CD14-positive monocyte (primary cell): Measurements from ENCODE around the gene PITPNC1. TPM values are rescaled to one million over a fixed set of nuclear protein-coding genes. Genes with fewer than 3 reads are reported as not detected.

ENCODE experiments used
- DNase-seq, 3 donors: peaks; one replicate each; pipeline ENCODE4 v3.0.0-alpha.2; 2011 to 2022
- H2AFZ ChIP-seq: 2 replicates; pipeline ENCODE4 v1.6.0; 2012; ENCODE audit warnings: mild to moderate bottlenecking, low read depth, low read length, inconsistent platforms; ENCODE audit not compliant: insufficient read depth, poor library complexity, severe bottlenecking
- H3K27ac ChIP-seq, 2 donors: 1 replicate in 1 of 2; 2 replicates in 1 of 2; pipeline ENCODE4 v1.5.1; 2012 to 2013; ENCODE audit warnings: low read length in 2 of 2, control low read depth in 1 of 2, inconsistent platforms in 1 of 2, low read depth in 1 of 2, mild to moderate bottlenecking in 1 of 2
- H3K27me3 ChIP-seq, 2 donors: one replicate each; pipeline versions ENCODE4 v1.6.0 to v1.6.1; 2011 to 2013; ENCODE audit warnings: low read length in 2 of 2; ENCODE audit not compliant: control insufficient read depth in 2 of 2, insufficient read depth in 2 of 2
- H3K36me3 ChIP-seq, 2 donors: replicated peaks in 1 of 2; 1 replicate in 1 of 2; 2 replicates in 1 of 2; pipeline versions ENCODE4 v1.5.1 to v1.6.1; 2012 to 2013; ENCODE audit warnings: low read length in 2 of 2, control low read depth in 1 of 2, inconsistent platforms in 1 of 2, mild to moderate bottlenecking in 1 of 2; ENCODE audit not compliant: insufficient read depth in 2 of 2, control insufficient read depth in 1 of 2
- H3K4me1 ChIP-seq, 2 donors: 1 replicate in 1 of 2; 2 replicates in 1 of 2; pipeline versions ENCODE4 v1.5.1 to v1.6.1; 2012 to 2013; ENCODE audit warnings: low read length in 2 of 2, control low read depth in 1 of 2, inconsistent platforms in 1 of 2, mild to moderate bottlenecking in 1 of 2, moderate library complexity in 1 of 2; ENCODE audit not compliant: insufficient read depth in 2 of 2, control insufficient read depth in 1 of 2
- H3K4me2 ChIP-seq: replicated peaks from 2 replicates; pipeline ENCODE3; 2012; ENCODE audit warnings: low read length, moderate library complexity, mild to moderate bottlenecking; ENCODE audit not compliant: poor library complexity, severe bottlenecking; ENCODE audit errors: extremely low read depth
- H3K4me3 ChIP-seq, 3 experiments: fragments of 200-600 bp in 1 of 3; sonication (generic) in 1 of 3; replicated peaks in 1 of 3; 1 replicate in 2 of 3; 2 replicates in 1 of 3; pipeline ENCODE4 v1.5.1; 2011 to 2013; ENCODE audit warnings: low read length in 3 of 3, mild to moderate bottlenecking in 3 of 3, control low read depth in 2 of 3, low read depth in 2 of 3, inconsistent platforms in 1 of 3, moderate library complexity in 1 of 3
- H3K79me2 ChIP-seq: 2 replicates; pipeline ENCODE4 v1.6.0; 2012; ENCODE audit warnings: mild to moderate bottlenecking, control low read depth, inconsistent platforms, low read length, moderate library complexity; ENCODE audit not compliant: insufficient read depth
- H3K9ac ChIP-seq: 2 replicates; pipeline ENCODE4 v1.6.0; 2017; ENCODE audit warnings: low read length, mild to moderate bottlenecking; ENCODE audit not compliant: insufficient read depth, poor library complexity, severe bottlenecking
- H3K9me3 ChIP-seq, 2 donors: replicated peaks in 1 of 2; 1 replicate in 1 of 2; 2 replicates in 1 of 2; pipeline versions ENCODE4 v1.5.1 to v1.6.1; 2012 to 2013; ENCODE audit warnings: low read length in 2 of 2, control low read depth in 1 of 2; ENCODE audit not compliant: control insufficient read depth in 1 of 2, insufficient read depth in 1 of 2
- H4K20me1 ChIP-seq: 2 replicates; pipeline ENCODE4 v1.6.0; 2012; ENCODE audit warnings: mild to moderate bottlenecking, low read length, control low read depth, moderate library complexity; ENCODE audit not compliant: insufficient read depth
- H3K27ac Mint-ChIP-seq, 7 donors: one replicate each; pipeline ENCODE4 v1.8.0; 2020; ENCODE audit warnings: mild to moderate bottlenecking in 7 of 7, mixed read lengths in 7 of 7, moderate library complexity in 6 of 7, inconsistent platforms in 2 of 7
- H3K27me3 Mint-ChIP-seq, 3 donors: one replicate each; pipeline ENCODE4 v1.8.0; 2021 to 2022; ENCODE audit warnings: low read depth in 3 of 3, mild to moderate bottlenecking in 3 of 3, mixed read lengths in 3 of 3, moderate library complexity in 3 of 3, inconsistent platforms in 1 of 3
- H3K36me3 Mint-ChIP-seq, 2 donors: one replicate each; pipeline ENCODE4 v1.8.0; 2020; ENCODE audit warnings: mixed read lengths in 2 of 2, inconsistent platforms in 1 of 2, mild to moderate bottlenecking in 1 of 2
- H3K4me1 Mint-ChIP-seq: one replicate; pipeline ENCODE4 v1.8.0; 2020; ENCODE audit warnings: mild to moderate bottlenecking, mixed read lengths
- H3K4me3 Mint-ChIP-seq, 2 donors: one replicate each; pipeline ENCODE4 v1.8.0; 2020; ENCODE audit warnings: mild to moderate bottlenecking in 2 of 2, mixed read lengths in 2 of 2, moderate library complexity in 1 of 2
- H3K9me3 Mint-ChIP-seq, 7 donors: one replicate each; pipeline ENCODE4 v1.8.0; 2020 to 2022; ENCODE audit warnings: mixed read lengths in 7 of 7, mild to moderate bottlenecking in 6 of 7, moderate library complexity in 6 of 7, inconsistent platforms in 2 of 7
- WGBS: methylation state at CpG from one replicate; pipeline ENCODE4 v1.1.5; 2013; ENCODE audit warnings: missing lambda C conversion rate; ENCODE audit not compliant: insufficient coverage; 5-methylcytosine and 5-hydroxymethylcytosine counted together
- intact Hi-C, 2 donors: fragments of 100-400 bp; cut with micrococcal nuclease; formaldehyde crosslinking; loops; one replicate each; pipeline versions ENCODE4 v1.15.0 to v1.15.1; 2023
- polyA plus RNA-seq, 3 donors: library from polyadenylated mRNA; depleted of rRNA in 1 of 3; unstranded in 2 of 3; stranded (reverse) in 1 of 3; fragments of 300-500 nt in 2 of 3; fragments of >200 nt in 1 of 3; fragmentation: Illumina TruSeq in 2 of 3; gene quantifications; 1 replicate in 2 of 3; 2 replicates in 1 of 3; pipeline ENCODE4 v1.2.3, GENCODE V29; 2012 to 2021
- TF ChIP-seq, protein P1 (sequence below): fragments of 200-600 bp; IDR thresholded peaks from one replicate; pipeline ENCODE4 v1.8.0; 2022; ENCODE audit warnings: antibody characterized with exemption, mild to moderate bottlenecking

The PITPNC1 gene
- polyA plus RNA-seq, 3 donors = 18.5 to 31.0 (median 21.7) TPM

- H3K27ac ChIP-seq = no peak overlapping the region
- Mint-ChIP-seq H3K4me3 (no peak overlapping the region), H3K27me3 (no peaks in the 10 kb centered on the region), H3K27ac (no peak overlapping the region), H3K4me1 (no peaks in the 10 kb centered on the region), H3K36me3 (peaks cover 78 to 94% of the 10 kb centered on the region in 2 donors), H3K9me3 (peaks cover 2 to 18% (median 9%) of the 10 kb centered on the region in 7 donors)
- no peaks in the 10 kb centered on the region for H3K4me1 ChIP-seq
- H3K9ac ChIP-seq = no peak overlapping the region
- WGBS = 100% methylated on average over 2 of the region's 6 CpGs
- H2AFZ ChIP-seq = no peak overlapping the region
- intact Hi-C loops = no loop called here
- peaks cover 6 to 18% of the 10 kb centered on the region in 2 donors for H3K9me3 ChIP-seq
- DNase-seq = no peak
- H3K79me2 ChIP-seq = peaks cover 16% of the 10 kb centered on the region
- H3K4me2 ChIP-seq = no peak overlapping the region
- no peak overlapping the region for H3K4me3 ChIP-seq
- no peaks in the 10 kb centered on the region for H3K27me3 ChIP-seq
- no peaks in the 10 kb centered on the region for H4K20me1 ChIP-seq
- H3K36me3 ChIP-seq = peaks cover 78 to 99% of the 10 kb centered on the region in 2 donors
- TF ChIP-seq, protein P1, sequence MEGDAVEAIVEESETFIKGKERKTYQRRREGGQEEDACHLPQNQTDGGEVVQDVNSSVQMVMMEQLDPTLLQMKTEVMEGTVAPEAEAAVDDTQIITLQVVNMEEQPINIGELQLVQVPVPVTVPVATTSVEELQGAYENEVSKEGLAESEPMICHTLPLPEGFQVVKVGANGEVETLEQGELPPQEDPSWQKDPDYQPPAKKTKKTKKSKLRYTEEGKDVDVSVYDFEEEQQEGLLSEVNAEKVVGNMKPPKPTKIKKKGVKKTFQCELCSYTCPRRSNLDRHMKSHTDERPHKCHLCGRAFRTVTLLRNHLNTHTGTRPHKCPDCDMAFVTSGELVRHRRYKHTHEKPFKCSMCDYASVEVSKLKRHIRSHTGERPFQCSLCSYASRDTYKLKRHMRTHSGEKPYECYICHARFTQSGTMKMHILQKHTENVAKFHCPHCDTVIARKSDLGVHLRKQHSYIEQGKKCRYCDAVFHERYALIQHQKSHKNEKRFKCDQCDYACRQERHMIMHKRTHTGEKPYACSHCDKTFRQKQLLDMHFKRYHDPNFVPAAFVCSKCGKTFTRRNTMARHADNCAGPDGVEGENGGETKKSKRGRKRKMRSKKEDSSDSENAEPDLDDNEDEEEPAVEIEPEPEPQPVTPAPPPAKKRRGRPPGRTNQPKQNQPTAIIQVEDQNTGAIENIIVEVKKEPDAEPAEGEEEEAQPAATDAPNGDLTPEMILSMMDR = no peak
These were observed 352.8 kb downstream of the PITPNC1 start for GRCh38 chr17:67729903-67730302.

DNA sequence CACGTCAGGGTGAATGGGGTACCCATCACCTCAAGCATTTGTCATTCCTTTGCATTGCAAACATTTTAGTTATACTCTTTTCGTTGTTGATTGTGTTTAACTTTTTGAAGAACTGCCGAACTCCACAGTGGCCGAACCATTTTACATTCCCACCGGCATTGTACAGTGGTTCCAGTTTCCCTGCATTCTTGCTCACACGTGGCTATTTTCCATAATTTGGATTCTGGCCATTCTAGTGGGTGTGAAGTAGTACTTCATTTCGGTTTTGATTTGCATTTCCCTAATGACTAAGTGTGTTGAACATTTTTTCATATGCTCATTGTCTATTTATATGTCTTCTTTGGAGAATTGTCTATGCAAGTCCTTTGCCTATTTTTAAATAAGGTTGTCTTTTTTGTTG lies 353.6 kb downstream of the PITPNC1 start:
- Histone ChIP-seq H3K9ac (no peak overlapping the region), H3K36me3 (peaks cover 73 to 98% of the 10 kb centered on the region in 2 donors)
- peaks cover 74 to 87% of the 10 kb centered on the region in 2 donors for H3K36me3 Mint-ChIP-seq

More for the DNA sequence above, 353.6 kb downstream of the PITPNC1 start:
- no peak for DNase-seq
- Histone ChIP-seq H3K4me1 (no peaks in the 10 kb centered on the region), H3K27ac (no peak overlapping the region), H3K9me3 (peaks cover 6 to 18% of the 10 kb centered on the region in 2 donors), H4K20me1 (no peaks in the 10 kb centered on the region), H3K79me2 (peaks cover 16% of the 10 kb centered on the region), H2AFZ (no peak overlapping the region), H3K27me3 (no peaks in the 10 kb centered on the region), H3K4me3 (no peak overlapping the region), H3K4me2 (no peak overlapping the region)
- Mint-ChIP-seq H3K9me3 (peaks cover 2 to 18% (median 9%) of the 10 kb centered on the region in 7 donors), H3K27me3 (no peaks in the 10 kb centered on the region), H3K27ac (no peak overlapping the region), H3K4me1 (no peaks in the 10 kb centered on the region), H3K4me3 (no peak overlapping the region)
- intact Hi-C loops = no loop called here
- TF ChIP-seq, protein P1 = no peak
- WGBS = 100% methylated on average over 4 of the region's 7 CpGs
